DOHH2 (cell line): Measurements from ENCODE around the gene OR10T2.

ENCODE experiments used
- H3F3A ChIP-seq: fragments of 200-600 bp; sonication (generic), shearing (Covaris generic); 2 replicates; pipeline ENCODE4 v1.6.0; 2016; ENCODE audit warnings: antibody characterized with exemption, mild to moderate bottlenecking; ENCODE audit not compliant: control insufficient read depth, insufficient read depth
- H3K27ac ChIP-seq: fragments of 200-600 bp; sonication (generic); 2 replicates; pipeline ENCODE4 v1.5.1; 2014; ENCODE audit warnings: low read depth, mild to moderate bottlenecking, low read length, moderate library complexity
- H3K27me3 ChIP-seq: fragments of 200-600 bp; sonication (generic); 2 replicates; pipeline ENCODE4 v1.6.1; 2014; ENCODE audit warnings: mild to moderate bottlenecking, low read length, mixed read lengths; ENCODE audit not compliant: control insufficient read depth
- H3K36me3 ChIP-seq: fragments of 200-600 bp; sonication (generic); 2 replicates; pipeline ENCODE4 v1.6.1; 2014; ENCODE audit warnings: mild to moderate bottlenecking, low read length, moderate library complexity, mixed read lengths; ENCODE audit not compliant: control insufficient read depth
- H3K4me1 ChIP-seq: fragments of 200-600 bp; sonication (generic); 2 replicates; pipeline ENCODE4 v1.6.1; 2014; ENCODE audit warnings: mild to moderate bottlenecking, low read length, mixed read lengths; ENCODE audit not compliant: control insufficient read depth
- H3K4me2 ChIP-seq: fragments of 200-600 bp; sonication (generic); 2 replicates; pipeline ENCODE4 v1.6.0; 2014; ENCODE audit warnings: mild to moderate bottlenecking, low read length, moderate library complexity
- H3K4me3 ChIP-seq: fragments of 200-600 bp; sonication (generic); 2 replicates; pipeline ENCODE4 v1.5.1; 2014; ENCODE audit warnings: mild to moderate bottlenecking, low read length, mixed read lengths
- H3K79me2 ChIP-seq: fragments of 200-600 bp; sonication (generic); 2 replicates; pipeline ENCODE4 v1.6.1; 2014; ENCODE audit warnings: mild to moderate bottlenecking, low read length, mixed read lengths; ENCODE audit not compliant: control insufficient read depth
- H3K9me2 ChIP-seq: fragments of 200-600 bp; sonication (generic); replicated peaks from 2 replicates; pipeline ENCODE4 v1.6.1; 2014; ENCODE audit warnings: mild to moderate bottlenecking, low read length, mixed read lengths; ENCODE audit not compliant: control insufficient read depth
- H3K9me3 ChIP-seq: fragments of 200-600 bp; sonication (generic); 2 replicates; pipeline ENCODE4 v1.6.1; 2014; ENCODE audit warnings: antibody characterized with exemption, low read length, mixed read lengths; ENCODE audit not compliant: control insufficient read depth, insufficient read depth
- H4K20me1 ChIP-seq: fragments of 200-600 bp; sonication (generic); 2 replicates; pipeline ENCODE4 v1.6.0; 2014; ENCODE audit warnings: low read depth, mild to moderate bottlenecking, antibody characterized with exemption, low read length, moderate library complexity; ENCODE audit not compliant: control insufficient read depth, insufficient read depth
- EZH2phosphoT487 ChIP-seq: fragments of 200-600 bp; sonication (generic); IDR thresholded peaks from 2 replicates; pipeline ENCODE4 v1.6.1; 2017; ENCODE audit warnings: borderline replicate concordance, mild to moderate bottlenecking, antibody characterized with exemption, low read length, moderate library complexity, mixed read lengths
- TF ChIP-seq, protein P1 (sequence below): fragments of 200-600 bp; sonication (generic); IDR thresholded peaks from one replicate; pipeline ENCODE4 v1.5.1; 2014; ENCODE audit warnings: antibody characterized with exemption, mild to moderate bottlenecking, low read depth, low read length; ENCODE audit not compliant: poor library complexity, severe bottlenecking

The OR10T2 gene

GRCh38 chr1:158366783-158367182, 32.5 kb downstream of the OR10T2 start:
- Histone ChIP-seq H3F3A (no peaks in the 10 kb centered on the region), H4K20me1 (no peaks in the 10 kb centered on the region), H3K4me1 (no peaks in the 10 kb centered on the region), H3K4me2 (no peak overlapping the region), H3K4me3 (no peak overlapping the region), H3K36me3 (no peaks in the 10 kb centered on the region), H3K27ac (no peak overlapping the region), H3K9me2 (no peaks in the 10 kb centered on the region), H3K79me2 (no peaks in the 10 kb centered on the region), H3K27me3 (no peaks in the 10 kb centered on the region), H3K9me3 (0 out of 2 replicates have a peak, but pooled peaks cover 7% of the 10 kb centered on the region)
- TF ChIP-seq, protein P1, sequence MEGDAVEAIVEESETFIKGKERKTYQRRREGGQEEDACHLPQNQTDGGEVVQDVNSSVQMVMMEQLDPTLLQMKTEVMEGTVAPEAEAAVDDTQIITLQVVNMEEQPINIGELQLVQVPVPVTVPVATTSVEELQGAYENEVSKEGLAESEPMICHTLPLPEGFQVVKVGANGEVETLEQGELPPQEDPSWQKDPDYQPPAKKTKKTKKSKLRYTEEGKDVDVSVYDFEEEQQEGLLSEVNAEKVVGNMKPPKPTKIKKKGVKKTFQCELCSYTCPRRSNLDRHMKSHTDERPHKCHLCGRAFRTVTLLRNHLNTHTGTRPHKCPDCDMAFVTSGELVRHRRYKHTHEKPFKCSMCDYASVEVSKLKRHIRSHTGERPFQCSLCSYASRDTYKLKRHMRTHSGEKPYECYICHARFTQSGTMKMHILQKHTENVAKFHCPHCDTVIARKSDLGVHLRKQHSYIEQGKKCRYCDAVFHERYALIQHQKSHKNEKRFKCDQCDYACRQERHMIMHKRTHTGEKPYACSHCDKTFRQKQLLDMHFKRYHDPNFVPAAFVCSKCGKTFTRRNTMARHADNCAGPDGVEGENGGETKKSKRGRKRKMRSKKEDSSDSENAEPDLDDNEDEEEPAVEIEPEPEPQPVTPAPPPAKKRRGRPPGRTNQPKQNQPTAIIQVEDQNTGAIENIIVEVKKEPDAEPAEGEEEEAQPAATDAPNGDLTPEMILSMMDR, result no peak
- TF ChIP-seq EZH2phosphoT487, result no peak

GRCh38 chr1:158362941-158363340, 36.3 kb downstream of the OR10T2 start:
- no peak for TF ChIP-seq EZH2phosphoT487
- TF ChIP-seq, protein P1, result no peak
- H3K27me3 ChIP-seq, result no peaks in the 10 kb centered on the region
- no peak overlapping the region for H3K27ac ChIP-seq
- no peaks in the 10 kb centered on the region for H3K36me3 ChIP-seq
- H3F3A ChIP-seq, result no peaks in the 10 kb centered on the region
- H3K4me1 ChIP-seq, result no peaks in the 10 kb centered on the region
- no peaks in the 10 kb centered on the region for H3K9me2 ChIP-seq
- H3K4me3 ChIP-seq, result no peak overlapping the region
- no peaks in the 10 kb centered on the region for H3K79me2 ChIP-seq
- no peak overlapping the region for H3K4me2 ChIP-seq
- no peaks in the 10 kb centered on the region for H3K9me3 ChIP-seq
- H4K20me1 ChIP-seq, result no peaks in the 10 kb centered on the region

GRCh38 chr1:158362482-158362881, 36.8 kb downstream of the OR10T2 start:
- H3K36me3 ChIP-seq, result no peaks in the 10 kb centered on the region
- H3K79me2 ChIP-seq, result no peaks in the 10 kb centered on the region
- no peak overlapping the region for H3K27ac ChIP-seq
- H3K27me3 ChIP-seq, result no peaks in the 10 kb centered on the region
- TF ChIP-seq, protein P1, result no peak
- TF ChIP-seq EZH2phosphoT487, result no peak
- no peaks in the 10 kb centered on the region for H4K20me1 ChIP-seq
- H3K4me2 ChIP-seq, result no peak overlapping the region
- no peaks in the 10 kb centered on the region for H3K9me2 ChIP-seq
- no peaks in the 10 kb centered on the region for H3F3A ChIP-seq
- H3K9me3 ChIP-seq, result no peaks in the 10 kb centered on the region
- H3K4me3 ChIP-seq, result no peak overlapping the region
- H3K4me1 ChIP-seq, result no peaks in the 10 kb centered on the region

DNA sequence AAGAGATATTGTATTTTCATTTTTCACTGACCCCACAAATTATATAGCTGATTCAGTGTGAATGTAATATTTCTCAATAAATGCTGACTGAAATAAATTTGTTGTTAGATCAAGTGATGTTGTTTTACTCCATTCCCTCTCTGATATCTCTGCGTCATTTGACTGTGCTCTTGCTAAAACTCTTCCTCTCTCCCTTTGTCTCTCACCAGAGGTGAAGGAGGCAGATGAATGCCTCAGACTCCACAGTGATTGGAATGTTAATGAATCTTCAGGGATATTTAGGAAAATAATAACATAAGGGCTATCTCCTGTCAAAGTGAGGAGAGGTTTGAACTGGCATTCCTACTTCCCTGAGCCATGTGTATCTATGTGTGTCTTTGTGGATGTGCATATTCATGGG, 41.8 kb downstream of the OR10T2 start:
- TF ChIP-seq EZH2phosphoT487, result no peak
- TF ChIP-seq, protein P1, result no peak
- Histone ChIP-seq H3K36me3 (no peaks in the 10 kb centered on the region), H3K79me2 (no peaks in the 10 kb centered on the region), H3K27me3 (0 out of 2 replicates have a peak, but pooled peaks cover 9% of the 10 kb centered on the region), H3K4me2 (no peak overlapping the region), H3K4me3 (no peak overlapping the region), H4K20me1 (no peaks in the 10 kb centered on the region), H3K27ac (no peak overlapping the region), H3F3A (no peaks in the 10 kb centered on the region), H3K9me2 (no peaks in the 10 kb centered on the region), H3K4me1 (no peaks in the 10 kb centered on the region), H3K9me3 (no peaks in the 10 kb centered on the region)
